Right lobe of liver (tissue), 4 donors: ENCODE measurements around the gene ZNF14.
"Not testable (repeated sequence)": the region's sequence is repeated elsewhere in the genome, so short reads cannot be mapped to it uniquely, and the experiment has no call there.

ENCODE experiments used
- CTCF ChIP-seq, 4 donors: fragments of 200-600 bp in 3 of 4; fragments of 450-650 bp in 1 of 4; IDR thresholded peaks; one replicate each; pipeline versions ENCODE4 v1.5.1 to v1.8.0; 2016 to 2022; ENCODE audit warnings: antibody characterized with exemption in 4 of 4, mild to moderate bottlenecking in 2 of 4
- POLR2A ChIP-seq: fragments of 450-650 bp; IDR thresholded peaks from one replicate; pipeline ENCODE4 v1.6.1; 2017; ENCODE audit warnings: antibody characterized with exemption, mild to moderate bottlenecking
- donor health status: DM: no; HTN: no; CAD: no.
- donor health status: DM: no; HTN: no; CAD: no.
- donor health status: DM: no; HTN: yes; CAD: no.

GRCh38 chr19:19781791-19782190, 48.9 kb upstream of the ZNF14 start:
- not testable (repeated sequence) for TF ChIP-seq CTCF (IDR thresholded peaks at IDR 0.05); POLR2A
